Measurements from ENCODE around the gene GRK7.

GRK7 gene

DNA sequence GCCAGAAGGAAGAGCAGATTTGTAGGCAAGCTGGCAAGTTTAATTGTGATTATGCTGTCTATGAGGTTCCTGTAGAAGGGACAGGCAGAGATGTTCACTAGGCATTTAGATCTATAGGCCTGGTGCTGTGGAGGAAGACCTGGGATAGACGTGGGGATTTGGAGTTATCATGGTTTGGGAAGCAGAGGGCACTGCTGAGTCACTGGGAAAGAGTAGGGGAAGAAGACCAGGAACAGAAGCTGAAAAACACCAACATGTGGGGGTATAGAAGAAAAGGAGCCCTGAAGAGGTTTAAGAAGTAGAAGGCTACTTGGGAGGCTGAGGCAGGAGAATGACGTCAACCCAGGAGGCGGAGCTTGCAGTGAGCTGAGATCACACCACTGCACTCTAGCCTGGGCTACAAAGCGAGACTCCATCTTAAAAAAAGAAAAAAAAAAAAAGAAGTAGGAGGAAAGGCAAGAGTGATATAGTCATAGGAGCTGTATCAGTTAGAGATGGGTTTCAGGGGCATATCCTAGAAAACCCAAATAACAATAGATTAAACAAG is 19.3 kb downstream of the GRK7 start:
- TF ChIP-seq EZH2phosphoT487 (conservative IDR thresholded peaks at IDR 0.05; ENCODE audit: low read length), result no peak
- TF ChIP-seq, protein P1, sequence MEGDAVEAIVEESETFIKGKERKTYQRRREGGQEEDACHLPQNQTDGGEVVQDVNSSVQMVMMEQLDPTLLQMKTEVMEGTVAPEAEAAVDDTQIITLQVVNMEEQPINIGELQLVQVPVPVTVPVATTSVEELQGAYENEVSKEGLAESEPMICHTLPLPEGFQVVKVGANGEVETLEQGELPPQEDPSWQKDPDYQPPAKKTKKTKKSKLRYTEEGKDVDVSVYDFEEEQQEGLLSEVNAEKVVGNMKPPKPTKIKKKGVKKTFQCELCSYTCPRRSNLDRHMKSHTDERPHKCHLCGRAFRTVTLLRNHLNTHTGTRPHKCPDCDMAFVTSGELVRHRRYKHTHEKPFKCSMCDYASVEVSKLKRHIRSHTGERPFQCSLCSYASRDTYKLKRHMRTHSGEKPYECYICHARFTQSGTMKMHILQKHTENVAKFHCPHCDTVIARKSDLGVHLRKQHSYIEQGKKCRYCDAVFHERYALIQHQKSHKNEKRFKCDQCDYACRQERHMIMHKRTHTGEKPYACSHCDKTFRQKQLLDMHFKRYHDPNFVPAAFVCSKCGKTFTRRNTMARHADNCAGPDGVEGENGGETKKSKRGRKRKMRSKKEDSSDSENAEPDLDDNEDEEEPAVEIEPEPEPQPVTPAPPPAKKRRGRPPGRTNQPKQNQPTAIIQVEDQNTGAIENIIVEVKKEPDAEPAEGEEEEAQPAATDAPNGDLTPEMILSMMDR (IDR thresholded peaks at IDR 0.05; ENCODE audit: insufficient read depth, low read length, poor library complexity, severe bottlenecking), result no peak
- no peaks in the 10 kb centered on the region for H3K9me3 ChIP-seq (ENCODE audit: insufficient read depth, low read length)
- no peaks in the 10 kb centered on the region for H3K9me2 ChIP-seq (replicated peaks; ENCODE audit: insufficient read depth, low read length)
- no peaks in the 10 kb centered on the region for H4K20me1 ChIP-seq (ENCODE audit: low read depth, low read length)
- H3K4me3 ChIP-seq (ENCODE audit: insufficient read depth, low read length, poor library complexity, severe bottlenecking), result no peak overlapping the region
- no peaks in the 10 kb centered on the region for H3K79me2 ChIP-seq (ENCODE audit: insufficient read depth, low read length)
- no peak overlapping the region for H3K27ac ChIP-seq (ENCODE audit: low read depth, low read length)
- H3K36me3 ChIP-seq (ENCODE audit: low read length), result no peaks in the 10 kb centered on the region
- H3F3A ChIP-seq (ENCODE audit: insufficient read depth), result no peaks in the 10 kb centered on the region
- H3K4me2 ChIP-seq (ENCODE audit: low read depth, low read length, poor library complexity, severe bottlenecking), result no peak overlapping the region
- no peaks in the 10 kb centered on the region for H3K27me3 ChIP-seq (ENCODE audit: low read length)
- no peak overlapping the region for H2AFZ ChIP-seq (ENCODE audit: low read depth, low read length, severe bottlenecking)
- no peak overlapping the region for H3K9ac ChIP-seq (ENCODE audit: low read length)

DNA sequence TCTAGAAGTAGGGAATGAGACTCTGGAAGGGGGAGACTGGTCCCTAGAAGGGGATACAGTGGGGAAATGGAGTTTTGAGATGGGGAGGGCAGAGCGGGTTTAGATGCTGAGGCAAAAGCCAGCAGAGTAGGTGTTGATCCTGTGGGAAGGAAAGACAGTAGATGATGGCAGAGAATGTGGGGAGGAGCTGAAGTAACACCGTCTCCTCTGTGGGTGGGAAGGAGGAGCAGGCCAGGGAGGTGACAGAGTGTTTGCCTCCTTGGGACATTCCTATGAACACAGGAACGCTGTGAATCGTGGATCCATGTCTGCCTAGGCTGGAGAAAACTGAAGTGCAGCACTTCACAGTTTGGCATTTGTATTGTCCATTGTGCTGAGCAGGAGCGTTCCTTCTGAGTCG is 20.4 kb downstream of the GRK7 start:
- no peak overlapping the region for H3K4me2 ChIP-seq (ENCODE audit: low read depth, low read length, poor library complexity, severe bottlenecking)
- no peak overlapping the region for H3K27ac ChIP-seq (ENCODE audit: low read depth, low read length)

DNA sequence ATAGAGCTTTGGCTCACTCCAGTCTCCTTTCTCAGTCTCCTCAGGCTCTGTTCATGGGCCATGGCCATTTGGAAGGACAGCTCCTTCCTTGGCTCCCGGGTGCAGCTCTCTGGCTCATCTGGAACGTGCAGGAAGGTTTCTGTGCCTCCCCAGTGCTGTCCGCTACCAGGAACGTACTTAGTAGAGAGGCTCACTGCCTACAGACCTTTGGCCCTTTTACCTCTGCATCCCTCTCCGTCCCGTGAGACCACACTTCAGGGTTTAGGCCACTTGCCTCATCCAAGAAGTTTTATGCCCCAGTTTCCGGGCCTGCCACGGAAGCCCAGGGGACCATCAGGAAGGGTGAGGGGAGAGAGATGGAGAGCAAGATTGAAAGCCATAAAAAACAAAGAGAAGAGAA is 20.9 kb downstream of the GRK7 start:
- Histone ChIP-seq H3K9me2 (replicated peaks; ENCODE audit: insufficient read depth, low read length) (no peaks in the 10 kb centered on the region), H3K4me3 (ENCODE audit: insufficient read depth, low read length, poor library complexity, severe bottlenecking) (no peak overlapping the region), H3K27me3 (ENCODE audit: low read length) (no peaks in the 10 kb centered on the region), H3K27ac (ENCODE audit: low read depth, low read length) (no peak overlapping the region), H3K9ac (ENCODE audit: low read length) (no peak overlapping the region), H3K9me3 (ENCODE audit: insufficient read depth, low read length) (no peaks in the 10 kb centered on the region), H3K4me2 (ENCODE audit: low read depth, low read length, poor library complexity, severe bottlenecking) (no peak overlapping the region), H3K36me3 (ENCODE audit: low read length) (no peaks in the 10 kb centered on the region), H3K79me2 (ENCODE audit: insufficient read depth, low read length) (no peaks in the 10 kb centered on the region), H3F3A (ENCODE audit: insufficient read depth) (no peaks in the 10 kb centered on the region), H4K20me1 (ENCODE audit: low read depth, low read length) (no peaks in the 10 kb centered on the region), H2AFZ (ENCODE audit: low read depth, low read length, severe bottlenecking) (no peak overlapping the region)
- TF ChIP-seq, protein P1 (IDR thresholded peaks at IDR 0.05; ENCODE audit: insufficient read depth, low read length, poor library complexity, severe bottlenecking), result no peak
- no peak for TF ChIP-seq EZH2phosphoT487 (conservative IDR thresholded peaks at IDR 0.05; ENCODE audit: low read length)

More for the DNA sequence above, 20.4 kb downstream of the GRK7 start:
- Histone ChIP-seq H3K9me3 (ENCODE audit: insufficient read depth, low read length) (no peaks in the 10 kb centered on the region), H3F3A (ENCODE audit: insufficient read depth) (no peaks in the 10 kb centered on the region), H3K9me2 (replicated peaks; ENCODE audit: insufficient read depth, low read length) (no peaks in the 10 kb centered on the region), H2AFZ (ENCODE audit: low read depth, low read length, severe bottlenecking) (no peak overlapping the region), H3K4me3 (ENCODE audit: insufficient read depth, low read length, poor library complexity, severe bottlenecking) (no peak overlapping the region), H3K9ac (ENCODE audit: low read length) (no peak overlapping the region), H3K79me2 (ENCODE audit: insufficient read depth, low read length) (no peaks in the 10 kb centered on the region), H4K20me1 (ENCODE audit: low read depth, low read length) (no peaks in the 10 kb centered on the region), H3K36me3 (ENCODE audit: low read length) (no peaks in the 10 kb centered on the region), H3K27me3 (ENCODE audit: low read length) (no peaks in the 10 kb centered on the region)
- no peak for TF ChIP-seq EZH2phosphoT487 (conservative IDR thresholded peaks at IDR 0.05; ENCODE audit: low read length)
- TF ChIP-seq, protein P1 (IDR thresholded peaks at IDR 0.05; ENCODE audit: insufficient read depth, low read length, poor library complexity, severe bottlenecking), result no peak

Data from SU-DHL-6 (cell line).